DMS153 treated with DMSO at 0.1 percent for 48 hours (cell line): Measurements from ENCODE around the gene HIRA.
"Not testable (repeated sequence)": the region's sequence is repeated elsewhere in the genome, so short reads cannot be mapped to it uniquely, and the experiment has no call there.

Source experiments
- DNase-seq: peaks from one replicate; lab custom pipeline; 2025; ENCODE audit not compliant: unreplicated experiment; lab: John Stamatoyannopoulos, UW

Gene HIRA

DNA sequence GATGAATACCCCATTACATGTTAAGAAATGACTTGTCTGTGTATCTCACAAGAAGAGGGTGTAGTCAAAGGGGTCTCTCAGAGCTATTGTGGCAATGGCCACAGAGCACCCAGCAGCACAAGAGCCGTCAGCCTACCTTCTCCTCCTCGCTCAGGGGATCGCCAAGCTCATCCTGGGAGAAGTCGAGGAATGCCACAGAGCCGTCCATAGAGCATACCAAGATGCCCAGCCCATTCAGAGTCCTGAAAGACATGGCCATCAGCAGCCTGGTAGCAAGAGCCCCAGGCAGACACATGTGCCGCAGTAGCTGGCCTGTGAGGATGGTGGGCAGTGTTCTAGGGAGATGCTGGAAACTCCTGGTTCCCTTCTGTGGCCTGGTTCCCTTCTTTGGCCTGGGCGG, 44.0 kb downstream of the HIRA start:
- no peak for DNase-seq

DNA sequence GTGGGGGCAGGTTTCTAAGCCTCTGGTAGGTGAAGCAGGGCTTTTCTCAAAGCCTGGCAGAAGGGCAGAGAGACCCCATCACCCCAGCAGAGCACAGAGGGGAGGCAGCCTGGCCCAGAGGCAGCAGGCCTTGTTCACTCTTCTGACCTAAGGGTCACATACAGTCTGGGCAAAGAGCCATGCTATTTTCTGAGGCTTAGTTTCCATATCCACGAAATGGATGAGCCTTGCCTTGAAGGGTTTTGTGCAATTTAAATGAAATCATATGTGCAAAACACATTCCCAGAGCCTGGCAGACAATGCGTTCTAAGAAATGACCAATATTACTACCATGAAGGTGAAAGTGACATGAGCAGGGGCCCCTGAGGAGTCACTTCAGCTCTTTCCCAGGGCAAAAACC, 44.5 kb downstream of the HIRA start:
- no peak for DNase-seq

DNA sequence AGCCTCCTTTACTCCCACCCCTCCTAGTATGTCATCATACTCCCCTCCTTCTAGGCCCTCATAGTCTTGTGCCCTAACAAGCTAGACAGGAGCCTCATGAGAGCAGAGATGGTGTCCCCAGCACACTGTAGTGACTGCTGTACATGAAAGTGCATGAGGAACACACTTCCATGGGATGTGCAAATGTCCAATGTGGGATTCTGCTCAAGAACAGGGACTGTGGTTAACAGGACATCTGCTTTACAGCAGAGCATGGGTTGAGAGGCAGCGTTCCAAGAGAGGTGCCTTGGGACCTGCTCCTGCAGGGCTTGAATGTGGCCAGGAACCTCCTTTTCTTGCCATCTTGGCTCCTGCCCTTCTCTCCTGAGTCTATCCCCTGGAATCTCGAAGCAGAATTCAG, 45.3 kb downstream of the HIRA start:
- DNase-seq = no peak

DNA sequence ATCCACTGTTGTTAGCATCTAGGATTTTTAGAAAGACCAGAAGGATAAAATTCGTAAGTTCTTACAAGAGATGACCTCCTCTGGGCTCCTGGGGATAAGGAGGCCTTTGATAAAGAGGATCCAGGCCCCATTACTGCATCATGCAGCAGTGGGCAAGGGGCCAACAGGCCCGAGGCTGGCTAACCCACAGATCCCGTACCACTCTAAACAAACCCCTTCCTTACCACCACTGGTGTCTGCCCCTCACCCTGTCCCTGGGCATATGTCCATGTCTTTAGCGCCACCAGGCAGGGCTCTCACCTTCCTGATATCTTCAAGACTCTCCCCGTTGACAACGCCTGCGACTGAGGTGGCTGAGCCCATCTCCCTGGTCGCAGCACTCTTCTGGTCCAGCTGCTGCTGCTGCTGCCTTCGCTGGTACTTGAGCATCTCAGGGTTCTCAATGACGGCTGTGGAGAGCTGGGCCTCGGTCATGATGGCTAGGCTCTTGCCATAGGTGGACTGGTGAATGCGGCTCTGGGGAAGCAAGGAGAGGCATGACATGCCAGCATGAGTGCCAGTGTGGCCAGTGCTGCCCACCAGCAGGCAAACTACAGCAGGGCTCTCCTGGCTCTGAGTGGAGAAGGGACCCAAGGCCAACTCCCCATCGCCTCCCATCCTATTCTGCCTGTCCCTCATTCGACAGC, 46.2 kb downstream of the HIRA start:
- DNase-seq = no peak

DNA sequence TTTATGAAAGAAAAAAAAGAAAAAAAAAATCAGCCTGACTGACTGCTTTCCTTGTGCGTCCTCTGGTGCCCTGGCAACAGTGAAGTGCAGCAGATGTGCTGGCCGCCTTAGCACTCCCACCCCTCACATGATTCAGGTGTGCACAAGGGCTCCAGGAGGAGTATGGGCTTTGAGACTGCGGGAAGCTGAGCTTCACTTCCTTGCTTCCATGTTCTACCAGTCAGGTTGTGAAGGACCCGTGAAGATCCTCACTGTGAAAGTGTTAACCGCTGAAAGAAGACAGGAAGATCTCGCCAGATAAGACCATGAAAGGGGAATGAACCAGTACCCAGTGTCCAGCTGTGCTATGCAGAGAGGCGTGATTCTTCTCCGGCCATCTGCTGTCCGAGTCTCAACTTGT, 48.2 kb downstream of the HIRA start:
- DNase-seq = no peak

DNA sequence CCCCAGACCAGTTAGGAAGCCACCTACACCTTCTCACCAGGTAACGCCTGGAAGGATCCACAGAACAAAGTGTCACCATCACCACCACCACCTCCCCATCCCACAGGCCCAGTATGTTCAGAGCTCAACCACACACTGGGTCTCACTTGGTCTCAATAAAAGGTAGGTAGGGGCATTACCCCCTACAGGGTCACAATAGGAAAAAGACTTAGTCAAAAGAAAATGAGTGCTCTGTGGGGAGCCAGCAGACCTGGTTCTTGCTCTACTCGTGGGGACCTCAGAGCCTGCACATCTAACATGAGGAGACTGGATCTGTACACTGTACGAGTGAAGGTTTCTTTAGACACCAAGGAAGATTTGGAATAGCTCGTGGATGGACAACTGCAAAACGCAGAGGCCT, 49.3 kb downstream of the HIRA start:
- no peak for DNase-seq

DNA sequence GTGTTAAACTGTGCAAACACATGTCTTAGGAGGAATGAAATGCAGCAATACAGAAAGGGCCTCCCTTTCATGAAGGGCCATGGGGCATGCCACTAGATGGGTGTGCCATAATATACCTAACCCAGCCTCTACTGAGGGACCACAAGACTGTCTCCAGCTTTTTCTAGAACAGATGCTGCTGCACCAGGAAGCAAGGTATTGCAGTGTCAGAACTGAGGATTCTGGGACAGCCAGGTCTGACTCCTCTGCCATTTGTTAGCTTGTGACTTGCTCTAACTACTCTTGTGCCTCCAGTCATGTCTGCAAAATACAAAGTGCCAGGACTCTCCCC, 53.2 kb downstream of the HIRA start:
- DNase-seq = no peak

DNA sequence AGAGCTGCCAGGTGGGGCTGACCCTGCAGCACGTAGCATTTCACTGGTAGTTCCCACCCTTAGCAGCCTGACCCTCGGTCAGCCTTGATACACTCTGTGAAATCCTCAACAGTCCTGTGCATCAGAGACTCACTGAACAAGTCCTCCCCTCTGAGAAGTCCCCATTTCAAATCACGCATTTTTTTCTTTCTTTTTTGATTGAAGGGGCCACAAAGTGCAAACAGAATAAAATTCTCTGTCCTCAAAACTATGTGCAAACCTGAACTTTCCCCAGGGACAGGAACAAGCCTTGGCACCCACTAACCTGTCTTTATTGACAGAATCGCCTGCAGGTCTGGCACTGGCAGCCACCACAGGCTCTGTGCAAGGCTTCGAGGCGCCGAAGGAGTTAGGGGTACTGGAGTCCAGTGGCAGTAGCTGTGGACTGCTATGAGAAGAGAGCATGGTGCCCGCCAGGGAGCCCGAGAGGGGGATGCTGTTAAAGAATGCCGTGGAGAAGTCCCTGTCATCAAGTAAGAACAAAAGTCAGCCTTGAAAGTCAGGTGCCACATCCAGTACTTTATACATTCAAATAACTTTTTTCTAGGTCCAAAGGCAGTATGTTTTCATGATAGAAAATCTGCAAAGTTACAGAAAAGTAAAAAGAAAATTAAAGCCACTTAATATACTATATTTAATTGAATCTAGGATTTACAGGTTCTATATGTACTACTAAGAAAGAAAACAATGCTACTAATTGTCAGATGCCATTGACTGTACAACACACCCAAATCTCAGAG, 53.8 kb downstream of the HIRA start:
- no peak for DNase-seq

DNA sequence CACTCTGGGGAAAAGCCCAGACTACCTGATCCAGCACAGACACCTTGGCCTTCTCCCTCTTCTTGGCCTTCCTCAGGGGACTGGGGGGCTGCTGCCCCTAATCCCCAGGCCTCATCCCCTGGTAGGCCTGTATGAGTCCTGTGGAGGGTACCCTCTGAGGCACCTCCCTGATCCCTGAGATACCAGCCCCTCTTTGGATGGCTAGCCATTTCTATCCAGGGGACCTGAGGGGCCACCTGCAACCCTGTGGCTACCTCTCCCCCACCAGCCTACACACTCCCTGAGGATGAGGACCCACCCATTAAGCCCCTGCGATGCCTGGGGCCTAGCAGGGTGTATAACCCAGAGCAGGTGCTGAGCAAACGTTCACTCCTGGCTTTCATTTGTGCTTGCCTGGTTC, 54.6 kb downstream of the HIRA start:
- no peak for DNase-seq

DNA sequence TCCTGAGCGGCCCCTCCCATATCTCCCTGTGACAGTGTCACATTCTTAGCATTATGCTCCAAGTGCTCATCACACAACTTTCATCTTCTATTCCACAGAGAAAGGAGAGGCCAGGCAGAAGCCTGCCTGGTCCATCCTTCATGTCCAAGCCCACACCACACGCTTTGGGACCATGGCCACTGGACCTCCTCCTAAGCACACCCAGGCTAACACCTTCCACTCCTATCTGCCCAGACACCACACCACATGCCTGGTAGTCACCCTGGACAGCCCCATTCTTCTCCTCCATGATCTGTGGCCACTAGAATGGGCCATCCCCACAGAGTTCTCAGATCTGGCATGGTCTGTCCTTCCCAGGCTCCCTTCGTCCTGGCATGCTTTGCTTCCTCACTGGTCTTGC, 55.3 kb downstream of the HIRA start:
- DNase-seq = no peak

DNA sequence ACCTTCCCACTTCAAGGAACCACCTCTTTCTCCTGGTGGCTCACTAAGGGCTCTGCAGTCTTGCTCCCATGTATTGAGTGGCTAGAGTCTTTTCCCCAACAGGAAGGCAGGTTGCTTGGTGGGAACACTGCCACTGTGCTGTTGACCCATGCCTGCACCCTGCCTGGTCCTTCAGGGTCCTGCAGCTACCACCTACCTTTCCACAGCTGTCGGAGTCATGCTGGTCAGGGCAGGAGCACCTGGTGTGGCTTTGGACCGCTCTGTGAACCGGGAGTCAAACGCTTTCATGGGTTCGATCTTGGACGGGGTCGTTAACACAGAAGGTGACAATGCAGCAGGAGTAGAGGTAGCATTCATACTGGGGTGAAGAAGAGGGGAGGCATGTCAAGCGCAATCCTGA, 56.1 kb downstream of the HIRA start:
- no peak for DNase-seq

DNA sequence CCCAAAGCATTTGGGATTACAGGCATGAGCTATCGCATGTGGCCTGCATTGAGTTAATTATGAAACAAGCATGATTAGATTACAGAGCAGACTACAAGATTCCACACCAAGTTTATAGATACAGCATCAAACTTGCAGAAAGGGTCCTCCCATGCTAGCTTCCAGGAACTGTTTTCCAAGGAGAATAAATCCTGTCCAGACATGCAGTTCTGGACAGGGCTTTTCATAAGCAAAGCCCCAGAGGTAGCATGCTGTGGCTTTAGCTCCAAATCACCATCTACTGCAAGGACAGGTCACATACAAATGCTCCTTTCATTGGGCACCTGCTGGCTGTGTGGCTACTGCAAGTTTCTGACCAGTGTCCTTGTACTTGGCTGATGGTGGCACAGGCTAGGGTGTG, 57.1 kb downstream of the HIRA start:
- DNase-seq = no peak

DNA sequence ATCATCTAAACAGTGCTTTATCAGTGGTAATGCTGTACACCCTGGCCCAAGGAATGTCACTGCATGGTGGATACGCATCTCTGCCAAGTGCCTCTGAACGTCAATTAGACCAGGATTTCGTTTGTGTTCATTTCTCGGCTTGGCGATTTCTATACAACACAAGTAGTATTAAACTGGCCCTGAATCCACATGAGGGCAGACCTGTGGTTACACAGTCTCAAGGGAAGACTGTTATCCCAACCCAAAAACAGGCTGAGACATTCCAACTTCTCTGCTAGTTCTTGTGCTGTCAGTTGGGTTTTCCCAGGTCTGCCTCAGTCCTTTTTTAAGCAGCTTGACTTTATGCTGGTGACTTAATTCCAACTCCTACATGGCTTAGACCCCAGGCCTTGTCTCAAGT, 58.1 kb downstream of the HIRA start:
- DNase-seq = no peak

DNA sequence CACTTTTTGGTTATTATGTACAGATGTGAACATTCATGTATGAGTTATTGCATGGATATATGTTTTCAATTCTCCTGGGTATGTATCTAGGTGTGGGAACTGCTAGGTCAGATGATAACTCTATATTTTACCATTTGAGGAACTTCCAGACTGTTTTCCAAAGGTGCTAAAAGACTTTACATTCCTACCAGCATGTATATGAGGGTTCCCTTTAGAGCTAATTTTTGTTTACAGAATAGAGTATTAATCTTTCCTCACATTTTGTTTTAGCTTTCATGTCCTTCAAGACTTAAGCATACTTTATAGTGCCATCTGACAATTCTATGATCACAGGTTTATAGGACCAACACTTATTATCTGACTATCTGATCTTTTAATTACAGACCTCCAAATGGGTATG, 59.6 kb downstream of the HIRA start:
- no peak for DNase-seq

DNA sequence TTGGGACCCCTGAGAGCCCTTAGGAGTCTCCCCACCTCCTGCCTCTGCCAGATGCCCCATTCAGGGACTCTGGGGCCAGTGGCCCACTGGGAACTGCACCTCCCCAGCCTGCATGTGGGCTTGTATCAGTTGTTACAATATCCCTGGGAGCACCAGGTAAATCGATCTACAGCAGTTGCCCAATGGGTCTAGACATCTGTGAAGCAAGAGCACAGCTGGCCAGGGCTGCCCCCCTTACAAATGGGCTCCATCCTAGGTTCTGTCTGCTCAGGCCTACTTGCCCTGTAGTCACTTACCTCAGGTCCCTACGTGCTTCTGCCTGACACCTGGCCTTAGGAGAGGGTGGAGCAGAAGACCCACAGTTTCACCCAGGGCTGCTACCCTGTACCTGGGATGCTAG, 62.7 kb downstream of the HIRA start:
- no peak for DNase-seq

DNA sequence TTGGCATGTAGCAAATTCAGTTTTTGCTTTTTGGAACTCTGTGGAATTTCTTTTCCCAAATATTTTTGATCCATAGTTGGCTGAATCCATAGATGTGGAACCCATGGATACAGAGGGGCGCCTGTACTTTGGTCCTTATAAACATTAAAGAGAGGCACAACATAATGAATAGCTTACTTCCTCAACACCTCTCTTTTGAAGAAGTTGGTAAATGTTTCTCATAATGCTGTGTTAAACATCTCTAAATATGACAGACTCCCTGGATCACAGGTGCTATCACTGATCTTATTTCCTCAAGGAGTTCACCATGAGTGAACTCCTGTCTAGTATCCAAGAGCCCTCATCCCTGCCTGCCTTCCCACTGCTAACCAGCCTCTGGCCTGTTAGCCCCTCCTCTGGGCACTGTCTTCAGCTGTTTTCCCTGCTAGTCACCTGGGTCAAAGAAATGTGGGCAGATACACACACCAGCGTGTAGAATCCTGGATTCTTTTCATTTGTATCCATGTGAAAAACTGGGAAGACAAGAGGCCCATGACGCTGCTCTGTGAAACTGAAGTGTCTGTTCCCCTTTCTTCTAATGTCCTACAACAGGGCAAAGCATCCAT, 63.7 kb downstream of the HIRA start:
- DNase-seq = no peak

DNA sequence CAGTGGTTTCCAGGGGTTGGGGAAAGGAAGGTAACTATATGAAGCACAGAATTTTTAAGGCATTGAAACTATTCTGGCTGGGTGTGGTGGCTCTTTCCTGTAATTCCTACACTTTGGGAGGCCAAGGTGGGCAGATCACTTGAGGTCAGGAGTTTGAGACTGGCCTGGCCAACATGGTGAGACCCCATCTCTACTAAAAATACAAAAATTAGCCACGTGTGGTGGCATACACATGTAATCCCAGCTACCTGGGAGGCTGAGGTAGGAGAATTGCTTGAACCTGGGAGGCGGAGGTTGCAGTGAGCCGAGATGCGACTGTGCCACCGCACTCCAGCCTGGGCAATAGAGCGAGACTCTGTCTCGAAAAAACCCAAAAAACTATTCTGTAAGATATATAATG, 68.0 kb downstream of the HIRA start:
- not testable (repeated sequence) for DNase-seq

DNA sequence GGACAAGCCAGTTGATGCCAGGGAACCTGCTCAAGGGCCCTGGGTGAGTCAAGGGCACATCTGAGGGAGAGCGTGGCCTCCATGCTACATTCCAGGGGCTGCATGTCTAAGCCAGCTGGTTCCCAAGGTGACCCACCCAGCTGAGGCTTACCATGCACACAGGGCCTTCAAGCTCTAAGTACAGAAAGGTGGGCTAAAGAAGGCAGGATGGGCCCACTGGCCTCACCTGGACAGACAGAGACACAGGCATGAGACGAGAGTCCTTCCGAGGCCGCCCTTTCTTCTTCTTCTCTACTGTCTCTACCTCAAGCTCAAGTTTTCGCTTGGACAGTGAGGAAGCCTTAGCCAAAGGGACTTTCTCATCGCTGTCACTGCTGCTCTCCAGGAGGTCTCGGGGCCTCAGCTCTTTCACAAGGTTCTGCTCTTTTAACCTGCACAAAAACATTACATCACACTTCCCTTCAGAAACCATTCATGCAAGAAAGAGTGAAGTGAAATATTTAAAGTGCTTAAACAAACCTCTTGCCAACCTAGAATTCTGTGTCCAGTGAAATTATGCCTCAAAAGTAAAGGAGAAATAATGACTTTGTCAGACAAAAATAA, 69.9 kb downstream of the HIRA start:
- no peak for DNase-seq

DNA sequence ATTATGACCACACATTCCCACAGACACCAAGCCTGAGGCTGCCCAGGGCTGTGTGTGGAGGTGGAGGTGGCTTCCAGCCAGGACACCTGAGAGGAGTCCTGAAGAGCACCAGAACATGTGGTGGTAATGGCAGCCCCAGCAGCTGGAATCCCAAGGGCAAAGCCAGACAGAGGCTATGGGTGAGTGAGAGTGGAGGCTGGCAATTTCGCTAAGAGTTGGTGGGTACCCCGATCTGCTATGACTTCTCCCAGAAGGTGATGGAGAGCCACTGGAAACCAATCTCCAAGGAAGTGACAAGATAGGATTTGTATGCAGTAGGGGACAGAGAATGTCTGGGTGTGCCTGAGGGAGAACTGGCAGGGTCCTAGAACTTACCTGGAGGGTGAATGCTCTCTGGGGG, 70.7 kb downstream of the HIRA start:
- no peak for DNase-seq

DNA sequence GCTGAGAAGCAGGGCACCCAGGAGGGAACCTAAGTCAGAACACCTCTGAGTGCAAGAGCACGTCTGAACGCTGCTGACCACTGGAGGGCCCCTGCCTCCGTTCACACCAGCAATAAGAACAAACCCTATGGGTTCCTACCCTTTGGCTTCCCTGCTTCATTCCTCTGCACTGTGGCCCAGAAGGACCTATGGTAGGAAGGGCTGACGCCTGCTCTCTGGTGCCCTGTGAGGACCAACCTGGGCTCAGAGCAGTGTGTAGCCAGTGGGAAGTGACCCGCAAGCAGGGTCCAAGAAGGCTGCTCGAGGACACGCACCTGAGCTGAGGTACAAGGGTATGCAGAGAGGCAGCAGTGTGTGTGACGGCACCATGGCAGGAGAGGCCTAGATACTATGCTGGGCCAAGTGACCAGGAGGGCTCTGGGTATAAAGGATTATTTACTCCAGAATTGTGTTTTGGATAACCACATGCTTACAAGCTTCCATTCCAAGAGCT, 71.2 kb downstream of the HIRA start:
- DNase-seq = no peak

DNA sequence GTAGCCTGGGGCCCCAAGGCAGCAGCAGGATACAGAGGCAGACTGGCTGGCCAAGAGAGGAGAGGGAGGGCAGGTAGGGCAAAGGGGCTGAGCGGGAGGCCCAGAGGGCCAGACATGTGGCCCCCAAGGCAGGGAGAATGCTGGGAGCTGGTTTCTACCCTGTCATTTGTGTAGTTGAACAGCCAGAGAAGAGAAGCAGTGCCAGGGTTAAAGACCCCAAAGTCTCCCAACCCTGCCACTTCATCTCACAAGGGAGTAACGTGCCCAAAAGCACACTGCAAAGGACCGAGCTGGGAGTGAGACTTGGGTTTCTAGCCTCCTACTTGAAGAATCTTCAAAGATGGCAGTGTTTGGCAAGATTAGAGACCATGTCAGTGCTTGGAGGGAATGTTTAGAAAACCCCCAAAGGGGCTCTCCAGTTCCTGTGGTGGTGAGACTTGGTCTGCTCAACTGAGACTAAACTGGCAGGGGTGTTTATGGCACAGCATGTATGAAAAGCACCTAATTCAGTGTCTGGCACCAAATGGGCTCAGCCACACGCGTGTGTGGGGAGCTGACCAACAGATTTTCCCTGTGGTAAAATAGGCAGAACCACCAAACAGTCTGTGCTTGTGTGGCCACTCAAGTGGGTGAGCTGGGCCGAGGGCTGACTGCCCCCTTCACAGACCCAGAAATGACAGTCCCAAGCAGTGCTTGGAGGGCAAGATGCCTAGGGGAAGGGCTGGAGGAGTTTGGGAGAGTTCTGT, 71.8 kb downstream of the HIRA start:
- DNase-seq = no peak
